RWPE2 (cell line): ENCODE data around the gene UBA6.
"Not testable (repeated sequence)": the region's sequence is repeated elsewhere in the genome, so short reads cannot be mapped to it uniquely, and the experiment has no call there.

ENCODE experiments used
- ATAC-seq: fragments of 200-7000 bp; cut with Tn5 transposase; 3 replicates; pipeline ENCODE4 v1.9.1; 2021; ENCODE audit warnings: low read depth
- DNase-seq: peaks from one replicate; pipeline ENCODE4 v3.0.0-alpha.2; 2020; ENCODE audit warnings: low spot score
- H3K27ac ChIP-seq: fragments of 450-650 bp; 2 replicates; pipeline ENCODE4 v1.5.1; 2017; ENCODE audit warnings: mild to moderate bottlenecking; ENCODE audit not compliant: poor library complexity, severe bottlenecking
- H3K27me3 ChIP-seq: fragments of 250-450 bp; sonication (Bioruptor Pico); 2 replicates; pipeline ENCODE4 v1.5.1; 2021; ENCODE audit warnings: mild to moderate bottlenecking, moderate library complexity; ENCODE audit not compliant: insufficient read depth, poor library complexity, severe bottlenecking
- H3K36me3 ChIP-seq: fragments of 250-450 bp; sonication (Bioruptor Pico); 2 replicates; pipeline ENCODE4 v1.5.1; 2020; ENCODE audit warnings: low read depth, mild to moderate bottlenecking, moderate library complexity
- H3K4me1 ChIP-seq: fragments of 250-450 bp; sonication (Bioruptor Pico); 2 replicates; pipeline ENCODE4 v1.5.1; 2021; ENCODE audit warnings: mild to moderate bottlenecking, moderate library complexity; ENCODE audit not compliant: insufficient read depth, poor library complexity, severe bottlenecking
- H3K4me3 ChIP-seq: fragments of 250-450 bp; sonication (Bioruptor Pico); 2 replicates; pipeline ENCODE4 v1.5.1; 2021; ENCODE audit warnings: mild to moderate bottlenecking, moderate library complexity; ENCODE audit not compliant: severe bottlenecking
- H3K9me3 ChIP-seq: fragments of 250-450 bp; sonication (Bioruptor Pico); 2 replicates; pipeline ENCODE4 v1.5.1; 2021; ENCODE audit warnings: mild to moderate bottlenecking, moderate library complexity; ENCODE audit not compliant: severe bottlenecking
- CTCF ChIP-seq: fragments of 450-650 bp; IDR thresholded peaks from one replicate; pipeline ENCODE4 v1.5.1; 2017; ENCODE audit warnings: mild to moderate bottlenecking, moderate library complexity; ENCODE audit not compliant: poor library complexity, severe bottlenecking

Gene UBA6

GRCh38 chr4:67744561-67745283, 43.8 kb upstream of the UBA6 start:
- Histone ChIP-seq H3K27ac (no peak overlapping the region), H3K36me3 (no peaks in the 10 kb centered on the region), H3K9me3 (no peaks in the 10 kb centered on the region), H3K4me3 (no peak overlapping the region), H3K27me3 (no peaks in the 10 kb centered on the region), H3K4me1 (peaks cover 10% of the 10 kb centered on the region)
- DNase-seq = no peak
- peak; percentile 71 for ATAC-seq
- no peak for TF ChIP-seq CTCF

GRCh38 chr4:67743194-67743593, 42.2 kb upstream of the UBA6 start:
- H3K27me3 ChIP-seq = no peaks in the 10 kb centered on the region
- ATAC-seq (no peak), DNase-seq (no peak)
- no peaks in the 10 kb centered on the region for H3K9me3 ChIP-seq
- no peak overlapping the region for H3K4me3 ChIP-seq
- H3K4me1 ChIP-seq = peaks cover 10% of the 10 kb centered on the region
- no peaks in the 10 kb centered on the region for H3K36me3 ChIP-seq
- H3K27ac ChIP-seq = no peak overlapping the region
- TF ChIP-seq CTCF = no peak

GRCh38 chr4:67736262-67736661, 35.3 kb upstream of the UBA6 start:
- no peak overlapping the region for H3K27ac ChIP-seq
- TF ChIP-seq CTCF = no peak
- ATAC-seq (no peak), DNase-seq (no peak)
- H3K27me3 ChIP-seq = no peaks in the 10 kb centered on the region
- H3K36me3 ChIP-seq = no peaks in the 10 kb centered on the region
- no peak overlapping the region for H3K4me3 ChIP-seq
- H3K4me1 ChIP-seq = no peaks in the 10 kb centered on the region
- no peaks in the 10 kb centered on the region for H3K9me3 ChIP-seq

GRCh38 chr4:67735325-67735724, 34.4 kb upstream of the UBA6 start:
- Histone ChIP-seq H3K4me1 (no peaks in the 10 kb centered on the region), H3K27me3 (no peaks in the 10 kb centered on the region), H3K27ac (no peak overlapping the region), H3K9me3 (no peaks in the 10 kb centered on the region), H3K4me3 (no peak overlapping the region), H3K36me3 (no peaks in the 10 kb centered on the region)
- ATAC-seq = no peak
- TF ChIP-seq CTCF = no peak
- no peak for DNase-seq

GRCh38 chr4:67730511-67730910, 29.6 kb upstream of the UBA6 start:
- not testable (repeated sequence) for H3K4me3 ChIP-seq, H3K27ac ChIP-seq, DNase-seq, ATAC-seq, H3K27me3 ChIP-seq, H3K36me3 ChIP-seq, H3K9me3 ChIP-seq
- peaks cover 19% of the 10 kb centered on the region for H3K4me1 ChIP-seq
